Choroid plexus epithelial cell (primary cell): ENCODE measurements around the gene SMARCB1.

Experiments
- DNase-seq: peaks from one replicate; pipeline ENCODE4 v3.0.0-alpha.2; 2010; ENCODE audit warnings: low read depth
- H3K4me3 ChIP-seq: 2 replicates; pipeline ENCODE4 v1.5.1; 2011; ENCODE audit warnings: low read depth, mild to moderate bottlenecking, control low read depth, low read length, moderate library complexity
- TF ChIP-seq, protein P1 (sequence below): conservative IDR thresholded peaks from 2 replicates; pipeline ENCODE4 v1.5.1; 2011; ENCODE audit warnings: low read depth, mild to moderate bottlenecking, control low read depth, inconsistent platforms, low read length, moderate library complexity

The SMARCB1 gene

DNA sequence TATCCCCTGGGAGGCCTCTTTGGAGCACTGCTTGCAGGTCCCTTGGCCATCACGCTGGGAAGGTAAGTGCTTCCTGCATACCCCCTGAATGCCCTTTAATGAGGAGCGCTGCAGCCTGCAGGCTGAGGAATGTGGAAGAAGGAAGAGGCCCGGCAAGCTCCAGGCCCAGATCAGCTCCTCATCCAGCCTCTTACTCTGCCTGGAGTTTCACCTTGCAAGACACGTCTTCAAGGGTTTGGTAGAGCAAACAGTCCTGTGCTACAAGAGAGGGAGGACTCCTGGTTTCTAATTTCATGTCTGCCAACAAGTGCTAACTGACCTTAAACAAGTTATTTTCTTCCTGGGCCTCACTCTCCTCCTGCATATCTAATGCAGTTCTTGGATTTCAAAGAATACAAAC, 81.8 kb downstream of the SMARCB1 start:
- TF ChIP-seq, protein P1, sequence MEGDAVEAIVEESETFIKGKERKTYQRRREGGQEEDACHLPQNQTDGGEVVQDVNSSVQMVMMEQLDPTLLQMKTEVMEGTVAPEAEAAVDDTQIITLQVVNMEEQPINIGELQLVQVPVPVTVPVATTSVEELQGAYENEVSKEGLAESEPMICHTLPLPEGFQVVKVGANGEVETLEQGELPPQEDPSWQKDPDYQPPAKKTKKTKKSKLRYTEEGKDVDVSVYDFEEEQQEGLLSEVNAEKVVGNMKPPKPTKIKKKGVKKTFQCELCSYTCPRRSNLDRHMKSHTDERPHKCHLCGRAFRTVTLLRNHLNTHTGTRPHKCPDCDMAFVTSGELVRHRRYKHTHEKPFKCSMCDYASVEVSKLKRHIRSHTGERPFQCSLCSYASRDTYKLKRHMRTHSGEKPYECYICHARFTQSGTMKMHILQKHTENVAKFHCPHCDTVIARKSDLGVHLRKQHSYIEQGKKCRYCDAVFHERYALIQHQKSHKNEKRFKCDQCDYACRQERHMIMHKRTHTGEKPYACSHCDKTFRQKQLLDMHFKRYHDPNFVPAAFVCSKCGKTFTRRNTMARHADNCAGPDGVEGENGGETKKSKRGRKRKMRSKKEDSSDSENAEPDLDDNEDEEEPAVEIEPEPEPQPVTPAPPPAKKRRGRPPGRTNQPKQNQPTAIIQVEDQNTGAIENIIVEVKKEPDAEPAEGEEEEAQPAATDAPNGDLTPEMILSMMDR = no peak
- DNase-seq = no peak
- H3K4me3 ChIP-seq = no peak overlapping the region

DNA sequence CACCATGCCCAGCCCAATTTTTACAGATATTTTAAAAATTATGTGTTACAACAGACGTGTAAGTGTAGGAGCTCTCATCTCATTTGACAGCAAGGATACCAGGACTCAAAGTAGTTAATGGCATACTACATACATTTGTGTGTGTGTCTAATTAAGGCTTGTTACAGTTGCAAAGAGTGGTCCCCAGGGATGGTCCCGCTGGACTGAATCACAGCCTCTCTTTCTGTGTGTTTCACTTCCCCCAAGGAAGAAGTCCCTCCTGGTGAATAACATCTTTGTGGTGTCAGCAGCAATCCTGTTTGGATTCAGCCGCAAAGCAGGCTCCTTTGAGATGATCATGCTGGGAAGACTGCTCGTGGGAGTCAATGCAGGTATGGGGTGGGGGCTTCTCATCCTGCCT, 88.1 kb downstream of the SMARCB1 start:
- TF ChIP-seq, protein P1 = no peak
- DNase-seq = no peak
- no peak overlapping the region for H3K4me3 ChIP-seq

DNA sequence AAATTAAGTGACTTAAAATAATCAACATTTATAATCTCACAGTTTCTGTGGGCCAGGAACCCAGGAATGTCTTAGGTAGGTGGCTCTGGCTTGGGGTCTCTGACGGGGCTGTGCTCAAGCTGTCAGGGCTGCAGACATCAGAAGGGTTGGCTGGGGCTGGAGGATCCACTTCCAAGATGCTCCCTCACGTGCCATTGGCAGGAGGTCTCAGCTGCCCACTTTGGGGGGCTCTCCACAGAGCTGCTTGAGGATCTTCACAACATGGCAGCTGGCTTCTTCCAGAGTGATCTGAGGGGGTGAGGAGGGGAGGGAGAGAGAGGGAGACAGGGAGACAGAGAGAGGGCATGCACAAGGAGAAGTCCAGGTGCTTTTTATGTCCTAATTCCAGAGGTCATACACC, 89.0 kb downstream of the SMARCB1 start:
- no peak for DNase-seq
- TF ChIP-seq, protein P1 = no peak
- H3K4me3 ChIP-seq = no peak overlapping the region

DNA sequence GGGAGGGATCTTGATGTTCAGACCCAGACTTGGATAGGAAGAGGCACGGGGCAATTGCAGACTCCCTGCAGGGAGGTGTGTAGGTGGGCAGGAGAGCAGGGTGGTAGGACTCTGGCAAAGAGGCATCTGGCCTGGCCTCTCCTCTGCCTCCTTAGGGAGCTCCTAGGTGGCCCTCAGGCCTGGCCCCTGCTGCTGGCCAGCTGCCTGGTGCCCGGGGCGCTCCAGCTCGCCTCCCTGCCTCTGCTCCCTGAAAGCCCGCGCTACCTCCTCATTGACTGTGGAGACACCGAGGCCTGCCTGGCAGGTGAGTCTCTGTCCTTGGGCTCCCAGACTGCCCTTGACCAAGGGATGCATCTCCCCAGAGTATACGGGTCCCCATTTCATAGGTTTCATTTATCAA, 90.8 kb downstream of the SMARCB1 start:
- no peak overlapping the region for H3K4me3 ChIP-seq
- no peak for DNase-seq
- TF ChIP-seq, protein P1 = no peak

DNA sequence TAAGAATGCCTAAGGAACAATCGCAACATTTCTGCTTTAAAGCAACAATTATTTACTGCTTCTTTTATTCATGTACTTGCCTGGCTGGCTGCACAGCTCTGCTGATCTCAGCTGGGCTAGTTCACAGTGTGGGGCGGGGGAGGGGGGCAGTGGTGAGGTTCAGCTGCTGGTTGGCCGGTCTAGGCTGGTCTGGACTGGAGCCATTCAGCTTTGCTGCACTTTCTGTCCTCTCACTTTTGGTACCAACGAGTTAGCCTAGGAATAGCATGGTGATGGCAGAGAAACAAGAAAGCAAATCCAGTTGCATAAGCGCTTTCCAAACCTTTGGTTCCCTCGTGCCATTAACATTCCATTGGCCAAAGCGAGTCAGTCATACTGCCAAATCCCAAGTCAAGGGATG, 91.5 kb downstream of the SMARCB1 start:
- DNase-seq = no peak
- TF ChIP-seq, protein P1 = no peak

DNA sequence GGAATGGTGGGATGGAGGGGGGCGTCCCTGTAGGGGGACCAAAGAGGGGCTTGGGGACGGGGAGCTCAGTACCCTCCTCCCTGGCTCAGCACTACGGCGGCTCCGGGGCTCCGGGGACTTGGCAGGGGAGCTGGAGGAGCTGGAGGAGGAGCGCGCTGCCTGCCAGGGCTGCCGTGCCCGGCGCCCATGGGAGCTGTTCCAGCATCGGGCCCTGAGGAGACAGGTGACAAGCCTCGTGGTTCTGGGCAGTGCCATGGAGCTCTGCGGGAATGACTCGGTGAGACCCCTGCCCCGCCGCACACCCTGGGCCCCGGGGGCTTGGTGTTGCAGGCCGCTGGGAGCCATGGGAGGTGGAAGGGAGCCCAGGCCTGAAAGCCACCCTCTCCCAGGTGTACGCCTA, 95.6 kb downstream of the SMARCB1 start:
- H3K4me3 ChIP-seq = no peak overlapping the region
- no peak for DNase-seq
- TF ChIP-seq, protein P1 = no peak

More for the DNA sequence above, 91.5 kb downstream of the SMARCB1 start:
- H3K4me3 ChIP-seq = no peak overlapping the region

DNA sequence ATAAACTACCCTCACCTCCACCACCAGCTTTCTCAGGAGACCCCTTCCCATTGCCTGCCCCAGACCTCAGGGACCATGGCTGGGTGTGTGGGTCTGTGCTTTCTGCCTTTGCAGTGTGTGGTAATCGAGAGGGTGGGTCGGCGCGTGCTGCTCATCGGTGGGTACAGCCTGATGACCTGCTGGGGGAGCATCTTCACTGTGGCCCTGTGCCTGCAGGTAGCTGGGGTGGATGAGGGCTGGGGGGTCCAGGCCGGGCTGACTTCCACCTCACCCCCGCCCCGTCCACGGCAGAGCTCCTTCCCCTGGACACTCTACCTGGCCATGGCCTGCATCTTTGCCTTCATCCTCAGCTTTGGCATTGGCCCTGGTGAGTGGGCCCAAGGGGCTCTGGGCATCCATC, 96.9 kb downstream of the SMARCB1 start:
- no peak overlapping the region for H3K4me3 ChIP-seq
- DNase-seq = no peak
- TF ChIP-seq, protein P1 = no peak
